Cerebellar cortex (tissue), 1 donor: ENCODE results near the gene OGDH.
"Not testable (repeated sequence)": the region's sequence is repeated elsewhere in the genome, so short reads cannot be mapped to it uniquely, and the experiment has no call there.

Experiments used
- DNase-seq: peaks from one replicate; pipeline ENCODE4 v3.0.0-alpha.2; 2015; ENCODE audit warnings: low spot score

Gene OGDH

DNA sequence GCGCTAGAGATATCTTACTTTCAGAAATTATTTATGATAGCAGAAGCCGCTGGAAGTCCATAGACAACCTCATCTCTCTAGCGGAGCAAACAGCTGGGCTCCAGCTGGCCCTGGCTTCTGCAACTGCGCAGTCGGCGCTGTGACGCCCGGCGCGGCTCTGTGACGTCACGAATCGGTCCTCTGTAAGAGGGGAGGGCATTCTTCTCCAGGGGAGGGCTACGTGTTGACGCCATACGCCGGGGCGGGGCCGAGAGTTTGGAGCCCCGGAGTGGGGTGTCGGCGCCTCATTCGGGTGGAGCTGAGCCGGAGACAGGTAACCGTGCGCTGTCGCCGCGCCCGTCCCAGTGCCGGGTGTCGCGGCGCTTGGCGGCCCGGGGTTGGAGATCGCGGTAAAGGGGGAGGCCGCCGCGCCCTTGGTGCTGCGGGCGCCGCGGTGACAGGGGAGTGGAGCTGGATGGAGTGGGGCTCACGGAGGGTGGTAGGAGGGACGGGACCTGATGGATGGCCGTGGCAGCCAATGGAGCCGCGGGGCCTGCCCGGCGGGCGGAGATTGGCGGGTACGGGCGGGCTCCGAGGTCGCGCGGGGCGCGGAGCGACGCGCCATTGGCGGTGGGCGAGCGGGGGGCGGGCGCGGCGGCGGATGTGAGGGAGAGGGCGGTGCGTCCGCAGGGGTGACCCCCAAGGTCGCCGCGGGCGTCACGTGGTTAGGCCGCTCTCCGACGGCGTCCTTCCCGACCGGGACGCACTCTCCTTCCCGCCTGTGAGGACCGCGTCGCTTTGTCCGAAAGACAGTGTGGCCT is at the start of gene OGDH:
Gene OGDH, plus strand, starts transcription at position 287 of the 800 bp plus-strand sequence. CDS start 17,717 bp downstream, outside the sequence.
- peak; percentile 98 for DNase-seq

DNA sequence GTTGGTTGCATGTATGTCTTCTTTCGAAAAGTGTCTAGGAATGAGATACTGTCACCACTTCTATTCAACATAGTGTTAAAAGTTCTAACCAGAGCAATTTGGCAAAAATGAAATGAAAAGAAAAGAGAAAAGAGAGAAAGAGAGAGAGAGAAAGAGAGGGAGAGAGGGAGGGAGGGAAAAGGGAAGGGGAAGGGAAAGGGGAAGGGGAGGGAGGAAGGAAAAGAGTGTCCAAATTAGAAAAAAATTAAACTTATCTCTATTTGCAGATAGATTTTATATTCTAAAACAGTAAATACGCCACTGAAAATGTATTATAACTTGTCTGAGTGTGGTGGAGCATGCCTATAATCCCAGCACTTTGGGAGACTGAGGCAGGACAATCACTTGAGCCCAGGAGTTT is 48.9 kb upstream of the OGDH start:
- no peak for DNase-seq

DNA sequence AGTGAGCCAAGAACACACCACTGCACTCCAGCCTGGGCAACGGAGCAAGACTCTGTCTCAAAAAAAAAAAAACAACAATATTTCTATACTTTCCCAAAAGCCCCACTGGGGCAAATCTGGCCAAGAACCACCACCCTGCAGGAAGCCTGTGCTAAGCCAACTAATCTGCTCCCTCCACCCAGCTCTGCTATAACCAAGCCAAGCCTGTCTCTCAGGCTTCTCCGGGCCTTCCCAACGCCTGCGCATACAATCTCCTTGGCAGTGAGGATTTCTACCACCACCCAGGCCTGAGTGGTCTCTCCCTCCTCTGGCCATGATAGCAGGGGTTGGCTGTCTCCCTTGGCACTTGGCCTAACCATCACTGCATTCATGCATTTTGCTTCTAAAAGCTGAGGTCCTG is 46.9 kb upstream of the OGDH start:
- DNase-seq = peak; percentile 25

GRCh38 chr7:44561481-44561880 is 44.9 kb upstream of the OGDH start:
- DNase-seq = no peak

DNA sequence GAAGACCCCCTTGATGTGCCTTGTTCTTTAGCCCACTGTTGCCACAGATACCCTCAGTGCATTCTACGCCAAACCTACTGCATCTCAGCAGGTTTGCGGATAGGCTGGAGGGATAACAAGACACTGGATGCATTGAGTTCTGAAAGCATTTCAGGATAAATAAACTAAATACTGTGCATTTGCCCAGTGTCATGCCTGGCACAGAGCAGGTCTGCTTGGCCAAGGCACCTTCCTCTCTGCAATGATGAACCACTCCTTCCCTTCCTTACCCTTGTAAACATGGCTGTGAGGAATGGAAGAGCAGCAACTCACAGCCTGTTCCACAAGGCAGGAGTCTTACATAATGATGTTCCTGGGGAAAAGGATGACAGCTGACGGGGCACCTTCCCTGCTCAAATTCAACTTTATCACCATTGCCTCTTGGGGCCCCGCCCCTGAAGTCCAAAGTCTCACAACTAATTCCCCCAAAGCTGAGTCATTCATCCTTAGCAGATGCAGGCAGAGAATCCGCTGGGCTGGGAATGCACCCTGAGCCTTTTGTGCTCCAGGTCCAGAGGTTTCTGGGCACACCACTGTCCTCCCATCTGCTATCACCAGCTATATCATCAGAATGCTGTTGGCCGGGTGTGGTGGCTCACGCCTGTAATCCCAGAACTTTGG is 44.3 kb upstream of the OGDH start:
- DNase-seq = no peak

DNA sequence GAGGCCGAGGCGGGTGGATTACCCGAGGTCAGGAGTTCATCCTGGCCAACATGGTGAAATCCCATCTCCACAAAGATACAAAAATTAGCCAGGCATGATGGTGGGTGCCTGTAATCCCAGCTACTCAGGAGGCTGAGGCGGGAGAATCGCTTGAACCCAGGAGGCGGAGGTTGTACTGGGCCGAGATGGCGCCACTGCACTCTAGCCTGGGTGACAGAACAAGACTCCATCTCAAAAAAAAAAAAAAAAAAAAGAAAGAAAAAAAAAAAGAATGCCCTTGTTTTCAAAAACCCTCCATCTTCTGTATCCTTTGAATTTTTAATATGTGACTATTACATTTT is 43.8 kb upstream of the OGDH start:
- DNase-seq = not testable (repeated sequence)

DNA sequence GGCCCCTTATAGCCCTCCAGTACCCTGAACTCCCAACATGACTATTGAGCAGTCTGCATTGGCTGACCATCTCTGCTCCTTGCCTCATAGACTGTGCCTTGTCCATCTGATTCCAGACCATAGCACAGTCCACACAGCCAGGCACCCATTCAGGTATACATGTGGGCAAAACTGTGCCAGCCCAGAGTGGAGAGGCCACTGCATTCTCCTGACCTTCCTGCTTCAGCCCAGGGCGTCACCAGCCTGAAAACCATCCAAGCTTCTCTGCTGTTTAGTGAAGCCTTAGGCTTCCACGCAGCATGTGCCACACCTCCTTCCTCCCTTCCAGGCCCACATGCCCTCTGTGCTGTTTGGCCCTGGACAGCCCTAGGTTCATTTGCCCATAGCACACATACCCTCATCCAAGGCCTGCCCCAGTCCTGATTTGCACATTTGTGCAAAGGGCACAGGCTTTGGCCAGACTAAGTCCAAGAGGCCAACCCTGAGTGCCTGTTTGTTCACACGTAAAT is 43.2 kb upstream of the OGDH start:
- no peak for DNase-seq

DNA sequence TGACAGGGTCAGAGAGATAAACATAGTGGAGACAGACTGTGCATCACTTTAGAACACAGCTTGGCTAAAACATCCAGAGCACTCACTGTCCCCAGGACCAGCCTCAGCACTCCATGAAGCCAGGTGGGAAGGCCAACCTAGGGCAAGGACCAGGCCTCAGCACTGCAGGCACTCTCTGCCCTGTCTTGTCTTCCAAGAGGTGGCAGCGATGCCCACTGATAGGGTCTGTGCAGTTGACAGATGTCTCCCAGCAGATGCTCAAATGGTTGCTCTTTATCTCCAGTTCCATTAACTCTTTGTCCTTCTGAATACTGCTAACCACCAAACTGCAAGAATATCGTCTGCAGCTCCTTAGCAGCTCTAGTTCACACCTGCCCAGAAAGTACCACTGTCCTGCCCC is 41.8 kb upstream of the OGDH start:
- no peak for DNase-seq

DNA sequence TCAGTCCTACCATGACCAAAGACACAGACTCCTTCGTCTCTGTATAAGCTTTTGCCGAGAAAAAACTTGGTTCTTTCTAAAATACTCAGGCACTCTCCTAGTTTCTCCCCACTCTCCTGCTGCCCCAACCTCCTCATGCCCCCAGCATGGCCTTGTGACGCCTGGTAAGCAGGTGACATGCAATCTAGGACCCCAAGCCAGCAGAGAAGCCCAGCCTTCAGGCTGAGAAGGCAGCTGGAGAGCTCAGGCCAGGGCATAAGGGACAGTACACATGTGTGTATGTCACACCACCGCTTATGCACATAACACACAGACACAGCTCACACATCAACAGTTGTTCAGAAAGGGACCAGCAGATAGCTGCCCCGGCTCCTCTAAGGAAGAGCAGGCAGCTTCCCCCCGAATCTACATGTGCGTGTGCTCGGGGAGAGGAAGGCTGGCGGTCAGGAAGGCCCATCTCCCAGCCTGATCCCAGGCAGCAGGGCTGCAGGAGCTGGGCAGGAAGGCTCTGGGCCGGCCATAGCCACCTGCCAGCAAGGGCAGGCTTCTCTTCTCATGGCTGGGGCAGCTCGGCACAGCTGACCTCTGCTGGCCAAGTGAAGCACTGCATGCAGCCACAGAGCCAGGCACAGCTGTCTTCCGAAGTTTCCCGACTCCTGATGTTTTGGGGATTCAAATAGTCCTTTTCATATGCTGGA is 41.2 kb upstream of the OGDH start:
- peak; percentile 67 for DNase-seq

DNA sequence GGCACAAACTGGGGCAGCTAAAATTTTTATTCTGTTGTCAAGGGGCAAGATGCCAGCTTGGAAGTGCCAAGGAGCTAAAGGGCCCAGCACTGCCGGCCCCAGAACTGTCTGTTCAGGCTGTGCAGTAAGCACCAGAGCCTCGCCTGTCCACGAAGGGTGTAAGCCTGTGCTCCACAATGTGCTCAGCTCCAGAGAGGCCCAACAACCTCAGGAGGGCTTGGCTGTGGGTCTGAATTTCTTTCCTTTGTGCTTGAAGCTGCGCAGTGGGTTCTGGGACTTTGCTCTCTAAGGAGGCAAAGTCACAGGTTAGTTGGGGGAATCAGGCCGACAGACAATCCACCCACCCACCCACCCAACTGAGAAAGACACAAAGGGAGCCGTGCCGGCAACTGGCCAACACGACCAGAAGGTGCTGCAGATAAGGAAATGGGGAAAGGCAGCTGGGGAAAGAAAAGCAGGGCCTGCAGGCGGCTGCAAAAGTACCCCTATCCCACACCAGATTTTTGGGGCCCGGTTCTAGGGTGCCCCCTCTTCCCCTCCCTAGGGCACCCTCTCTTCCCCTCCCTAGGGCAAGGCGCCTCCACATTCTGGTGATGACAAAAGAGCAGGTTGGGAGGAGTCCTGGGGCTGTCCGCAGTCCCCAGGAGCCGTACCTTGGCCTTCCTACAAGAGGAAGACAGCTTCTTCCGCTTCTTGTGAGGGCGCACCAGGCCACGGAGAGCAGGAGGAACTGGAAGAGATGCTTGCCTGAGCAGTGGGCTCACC is 40.5 kb upstream of the OGDH start:
- peak; percentile 54 for DNase-seq

- no peak for DNase-seq
Measured at GRCh38 chr7:44566680-44567079, 39.7 kb upstream of the OGDH start.

DNA sequence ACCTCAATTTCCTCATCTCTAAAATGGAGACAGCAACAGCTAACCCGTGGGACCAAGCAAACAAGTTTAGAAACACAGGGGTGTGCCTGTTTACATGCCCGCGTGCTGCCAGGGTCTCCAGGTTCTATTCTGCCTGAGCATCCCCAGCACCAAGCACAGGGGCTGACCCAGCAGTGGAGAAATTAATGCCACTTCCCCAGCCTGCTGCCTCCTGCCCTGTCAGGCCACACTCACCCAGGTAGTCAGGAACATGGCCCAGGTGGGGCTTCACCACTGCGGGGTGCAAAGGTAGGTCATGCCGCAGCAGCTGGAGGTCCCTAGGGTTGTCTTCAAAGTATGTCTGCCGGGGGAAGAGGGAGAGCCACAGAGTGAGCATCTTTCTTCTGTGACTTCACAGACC is 38.5 kb upstream of the OGDH start:
- no peak for DNase-seq

GRCh38 chr7:44568771-44569560 is 37.5 kb upstream of the OGDH start:
- DNase-seq = no peak

GRCh38 chr7:44569959-44570358 is 36.5 kb upstream of the OGDH start:
- DNase-seq = no peak

DNA sequence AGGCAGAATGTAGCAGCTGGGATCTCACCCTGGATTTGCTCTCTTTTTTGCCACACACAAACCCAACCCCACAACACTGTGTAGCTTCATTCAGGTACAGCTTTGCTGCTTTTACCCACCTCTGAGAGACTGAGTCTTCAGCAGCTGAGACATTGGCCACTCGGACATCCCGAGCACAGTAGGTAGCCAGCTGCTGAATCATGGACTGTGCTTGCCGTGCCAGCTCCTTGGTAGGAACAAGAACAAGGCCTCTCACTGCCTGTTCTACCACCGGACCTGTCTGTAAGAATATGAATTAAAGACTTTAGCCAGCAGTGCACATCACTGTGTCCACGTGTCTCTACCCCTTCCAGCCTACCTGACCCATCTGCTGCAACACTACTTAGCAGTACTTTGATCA is 33.7 kb upstream of the OGDH start:
- no peak for DNase-seq

DNA sequence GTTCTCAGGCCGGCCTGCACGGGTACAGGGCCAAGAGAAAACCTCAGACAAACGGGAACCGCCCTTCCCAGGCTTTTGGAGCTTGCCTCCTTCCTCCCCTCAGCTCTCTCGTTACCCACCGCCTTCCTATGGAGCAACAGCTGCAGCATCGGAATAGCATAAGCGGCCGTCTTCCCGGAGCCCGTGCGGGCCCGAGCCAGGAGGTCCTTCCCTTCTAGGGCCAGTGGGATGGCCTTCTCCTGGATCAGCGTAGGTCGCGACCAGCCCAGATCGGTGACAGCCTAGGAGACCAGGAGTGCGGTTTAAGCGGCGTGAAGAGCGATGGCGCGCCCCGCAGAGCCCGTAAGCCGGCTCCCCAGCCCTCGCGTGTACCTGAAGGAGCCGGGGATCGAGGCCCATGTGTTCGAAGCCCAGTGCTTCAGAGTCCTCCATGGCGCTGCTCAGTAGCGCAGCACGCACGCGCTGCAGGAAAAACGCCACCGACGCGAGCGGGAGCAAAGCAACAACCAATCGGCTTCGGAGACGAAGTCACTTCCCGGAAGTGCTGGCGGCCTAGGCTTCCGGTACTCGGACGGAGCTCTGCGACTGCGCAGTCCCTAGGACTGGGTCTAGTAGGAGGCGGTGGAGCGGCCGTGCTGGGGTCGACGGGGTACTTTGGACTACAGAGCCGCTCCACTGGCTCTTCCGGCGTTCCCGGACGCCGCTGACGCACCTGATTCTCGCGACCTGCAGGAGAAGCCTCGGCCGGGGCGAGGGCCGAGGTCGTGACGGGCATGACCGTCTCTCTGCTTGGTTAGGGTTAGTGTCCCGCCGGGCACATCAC is 32.8 kb upstream of the OGDH start, which contains the start of gene DDX56:
Gene DDX56, minus strand, starts transcription at position 445 of the 823 bp plus-strand sequence. Its CDS starts 13 bp downstream, at position 432.
- peak; percentile 96 for DNase-seq

DNA sequence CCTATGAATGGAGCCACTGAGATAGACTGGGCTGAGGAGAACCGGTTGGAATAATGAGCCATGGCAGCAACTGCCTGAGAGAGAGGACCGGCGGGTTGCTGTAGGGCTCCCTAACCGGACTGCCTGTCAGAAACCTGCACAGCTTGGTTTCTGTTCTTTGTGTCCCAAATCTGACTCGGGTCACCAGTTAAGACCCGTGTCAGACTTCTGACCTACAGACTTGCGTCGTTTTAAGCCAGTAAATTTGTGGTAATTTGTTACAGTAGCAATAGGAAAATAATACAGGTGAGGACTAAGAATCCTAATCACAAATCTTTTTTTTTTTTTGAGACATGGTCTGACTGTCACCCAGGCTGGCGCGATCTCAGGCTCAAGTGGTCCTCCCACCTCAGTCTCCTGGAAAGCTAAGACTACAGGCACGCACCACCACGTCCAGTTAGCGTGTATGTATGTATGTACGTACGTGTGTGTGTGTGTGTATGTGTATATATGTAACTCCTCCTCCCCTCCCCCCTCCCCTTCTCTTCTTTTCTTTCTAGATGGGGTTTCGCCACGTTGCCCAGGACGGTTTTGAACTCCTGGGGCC is 32.0 kb upstream of the OGDH start:
- no peak for DNase-seq

GRCh38 chr7:44575054-44575453 is 31.4 kb upstream of the OGDH start:
- no peak for DNase-seq

DNA sequence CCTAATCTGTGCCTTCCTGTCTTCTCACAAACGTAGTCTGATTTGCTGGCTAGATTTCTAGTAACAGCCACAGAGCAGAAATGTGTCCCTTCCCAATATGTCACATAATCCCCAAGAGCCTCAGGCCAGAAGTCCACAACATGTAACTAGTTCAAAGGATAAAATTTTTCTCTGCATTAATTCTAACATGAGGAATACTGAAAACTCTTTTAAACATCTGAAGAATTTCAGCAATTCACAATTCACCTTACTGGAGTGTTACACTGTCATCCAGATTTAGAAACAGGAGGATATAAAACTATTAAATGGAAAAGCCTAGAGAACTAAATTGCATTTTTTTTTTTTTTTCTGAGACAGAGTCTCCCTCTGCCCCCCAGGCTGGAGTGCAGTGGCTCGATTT is 30.2 kb upstream of the OGDH start:
- DNase-seq = no peak
